WTC11 (cell line): ENCODE measurements around the gene VWF.

Source experiments
- ATF3 ChIP-seq: sonication (generic); formaldehyde crosslinking; conservative IDR thresholded peaks from 2 replicates; pipeline ENCODE4 v1.8.1; 2022; ENCODE audit warnings: mild to moderate bottlenecking, missing genetic modification reagents
- CREM ChIP-seq: sonication (generic); formaldehyde crosslinking; IDR thresholded peaks from 2 replicates; pipeline ENCODE4 v1.8.1; 2022; ENCODE audit warnings: mild to moderate bottlenecking, missing genetic modification reagents, moderate library complexity
- MAX ChIP-seq: sonication (generic); formaldehyde crosslinking; IDR thresholded peaks from 2 replicates; pipeline ENCODE4 v1.8.0; 2022; ENCODE audit warnings: mild to moderate bottlenecking, missing genetic modification reagents
- MYBL2 ChIP-seq: sonication (generic); formaldehyde crosslinking; IDR thresholded peaks from 2 replicates; pipeline ENCODE4 v1.8.1; 2023; ENCODE audit warnings: mild to moderate bottlenecking, moderate library complexity, missing genetic modification reagents
- NFE2L1 ChIP-seq: sonication (generic); formaldehyde crosslinking; IDR thresholded peaks from 2 replicates; pipeline ENCODE4 v1.8.1; 2023; ENCODE audit warnings: missing genetic modification reagents
- NR2C2 ChIP-seq: sonication (generic); formaldehyde crosslinking; IDR thresholded peaks from 2 replicates; pipeline ENCODE4 v1.8.0; 2022; ENCODE audit warnings: mild to moderate bottlenecking, missing genetic modification reagents
- RELA ChIP-seq: sonication (generic); formaldehyde crosslinking; IDR thresholded peaks from 2 replicates; pipeline ENCODE4 v1.8.1; 2022; ENCODE audit warnings: missing genetic modification reagents, mild to moderate bottlenecking, borderline replicate concordance
- SP1 ChIP-seq: sonication (generic); formaldehyde crosslinking; conservative IDR thresholded peaks from 2 replicates; pipeline ENCODE4 v1.8.1; 2022; ENCODE audit warnings: missing genetic modification reagents
- TF ChIP-seq, protein P1 (sequence below): sonication (generic); formaldehyde crosslinking; IDR thresholded peaks from 2 replicates; pipeline ENCODE4 v1.8.1; 2023; ENCODE audit warnings: mild to moderate bottlenecking, moderate library complexity, missing genetic modification reagents
- TF ChIP-seq, protein P2 (sequence below): fragments of 200-600 bp; IDR thresholded peaks from 2 replicates; pipeline ENCODE4 v1.8.0; 2022; ENCODE audit warnings: antibody characterized with exemption
- TF ChIP-seq, protein P3 (sequence below): sonication (generic); formaldehyde crosslinking; IDR thresholded peaks from 2 replicates; pipeline ENCODE4 v1.8.1; 2022; ENCODE audit warnings: mild to moderate bottlenecking, moderate library complexity, missing genetic modification reagents

GRCh38 chr12:5913387-5913786 lies 211.1 kb downstream of the VWF start:
- TF ChIP-seq, protein P1, sequence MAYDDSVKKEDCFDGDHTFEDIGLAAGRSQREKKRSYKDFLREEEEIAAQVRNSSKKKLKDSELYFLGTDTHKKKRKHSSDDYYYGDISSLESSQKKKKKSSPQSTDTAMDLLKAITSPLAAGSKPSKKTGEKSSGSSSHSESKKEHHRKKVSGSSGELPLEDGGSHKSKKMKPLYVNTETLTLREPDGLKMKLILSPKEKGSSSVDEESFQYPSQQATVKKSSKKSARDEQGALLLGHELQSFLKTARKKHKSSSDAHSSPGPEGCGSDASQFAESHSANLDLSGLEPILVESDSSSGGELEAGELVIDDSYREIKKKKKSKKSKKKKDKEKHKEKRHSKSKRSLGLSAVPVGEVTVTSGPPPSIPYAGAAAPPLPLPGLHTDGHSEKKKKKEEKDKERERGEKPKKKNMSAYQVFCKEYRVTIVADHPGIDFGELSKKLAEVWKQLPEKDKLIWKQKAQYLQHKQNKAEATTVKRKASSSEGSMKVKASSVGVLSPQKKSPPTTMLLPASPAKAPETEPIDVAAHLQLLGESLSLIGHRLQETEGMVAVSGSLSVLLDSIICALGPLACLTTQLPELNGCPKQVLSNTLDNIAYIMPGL = no peak
- TF ChIP-seq, protein P2, sequence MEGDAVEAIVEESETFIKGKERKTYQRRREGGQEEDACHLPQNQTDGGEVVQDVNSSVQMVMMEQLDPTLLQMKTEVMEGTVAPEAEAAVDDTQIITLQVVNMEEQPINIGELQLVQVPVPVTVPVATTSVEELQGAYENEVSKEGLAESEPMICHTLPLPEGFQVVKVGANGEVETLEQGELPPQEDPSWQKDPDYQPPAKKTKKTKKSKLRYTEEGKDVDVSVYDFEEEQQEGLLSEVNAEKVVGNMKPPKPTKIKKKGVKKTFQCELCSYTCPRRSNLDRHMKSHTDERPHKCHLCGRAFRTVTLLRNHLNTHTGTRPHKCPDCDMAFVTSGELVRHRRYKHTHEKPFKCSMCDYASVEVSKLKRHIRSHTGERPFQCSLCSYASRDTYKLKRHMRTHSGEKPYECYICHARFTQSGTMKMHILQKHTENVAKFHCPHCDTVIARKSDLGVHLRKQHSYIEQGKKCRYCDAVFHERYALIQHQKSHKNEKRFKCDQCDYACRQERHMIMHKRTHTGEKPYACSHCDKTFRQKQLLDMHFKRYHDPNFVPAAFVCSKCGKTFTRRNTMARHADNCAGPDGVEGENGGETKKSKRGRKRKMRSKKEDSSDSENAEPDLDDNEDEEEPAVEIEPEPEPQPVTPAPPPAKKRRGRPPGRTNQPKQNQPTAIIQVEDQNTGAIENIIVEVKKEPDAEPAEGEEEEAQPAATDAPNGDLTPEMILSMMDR = no peak
- TF ChIP-seq MYBL2 (CRISPR knock-in tag) (no peak), NFE2L1 (CRISPR knock-in tag) (no peak), CREM (CRISPR knock-in tag) (no peak), MAX (CRISPR knock-in tag) (no peak), ATF3 (no peak), RELA (CRISPR knock-in tag) (no peak), SP1 (CRISPR knock-in tag) (no peak), NR2C2 (CRISPR knock-in tag) (no peak)
- TF ChIP-seq, protein P3, sequence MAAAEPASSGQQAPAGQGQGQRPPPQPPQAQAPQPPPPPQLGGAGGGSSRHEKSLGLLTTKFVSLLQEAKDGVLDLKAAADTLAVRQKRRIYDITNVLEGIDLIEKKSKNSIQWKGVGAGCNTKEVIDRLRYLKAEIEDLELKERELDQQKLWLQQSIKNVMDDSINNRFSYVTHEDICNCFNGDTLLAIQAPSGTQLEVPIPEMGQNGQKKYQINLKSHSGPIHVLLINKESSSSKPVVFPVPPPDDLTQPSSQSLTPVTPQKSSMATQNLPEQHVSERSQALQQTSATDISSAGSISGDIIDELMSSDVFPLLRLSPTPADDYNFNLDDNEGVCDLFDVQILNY (CRISPR knock-in tag) = no peak
